HG03565 (cell line): ENCODE measurements around the gene CACNA1C.

Source experiments
- ATAC-seq: cut with Tn5 transposase; IDR thresholded peaks from one replicate; pipeline ENCODE4 v1.9.1; 2021; ENCODE audit warnings: mild to moderate bottlenecking, moderate library complexity; ENCODE audit not compliant: unreplicated experiment

CACNA1C gene

GRCh38 chr12:2422591-2422990 lies 369.8 kb downstream of the CACNA1C start:
- no peak for ATAC-seq

GRCh38 chr12:2429032-2429431 lies 376.2 kb downstream of the CACNA1C start:
- no peak for ATAC-seq

- ATAC-seq = no peak
Observed at GRCh38 chr12:2431810-2432209, 379.0 kb downstream of the CACNA1C start.

GRCh38 chr12:2432856-2433255 lies 380.1 kb downstream of the CACNA1C start:
- no peak for ATAC-seq

GRCh38 chr12:2435511-2435910 lies 382.7 kb downstream of the CACNA1C start:
- no peak for ATAC-seq

- no peak for ATAC-seq
Observed at GRCh38 chr12:2439332-2440100, 386.7 kb downstream of the CACNA1C start.

- no peak for ATAC-seq
Observed at GRCh38 chr12:2443776-2444175, 391.0 kb downstream of the CACNA1C start.

GRCh38 chr12:2445968-2446367 lies 393.2 kb downstream of the CACNA1C start:
- ATAC-seq = no peak

- no peak for ATAC-seq
Observed at GRCh38 chr12:2447861-2448260, 395.1 kb downstream of the CACNA1C start.

- ATAC-seq = no peak
Observed at GRCh38 chr12:2449586-2449985, 396.8 kb downstream of the CACNA1C start.

- no peak for ATAC-seq
Observed at GRCh38 chr12:2450553-2450952, 397.8 kb downstream of the CACNA1C start.

- no peak for ATAC-seq
Observed at GRCh38 chr12:2451025-2451424, 398.2 kb downstream of the CACNA1C start.

GRCh38 chr12:2451497-2451896 lies 398.7 kb downstream of the CACNA1C start:
- ATAC-seq = no peak

GRCh38 chr12:2453076-2453760 lies 400.4 kb downstream of the CACNA1C start:
- ATAC-seq = no peak

- no peak for ATAC-seq
Observed at GRCh38 chr12:2453761-2454090, 400.9 kb downstream of the CACNA1C start.

GRCh38 chr12:2454601-2455177 lies 401.9 kb downstream of the CACNA1C start:
- ATAC-seq = no peak

GRCh38 chr12:2455410-2455809 lies 402.6 kb downstream of the CACNA1C start:
- no peak for ATAC-seq

GRCh38 chr12:2456122-2456812 lies 403.5 kb downstream of the CACNA1C start:
- ATAC-seq = no peak

- ATAC-seq = no peak
Observed at GRCh38 chr12:2456813-2457186, 404.0 kb downstream of the CACNA1C start.

GRCh38 chr12:2457215-2457932 lies 404.6 kb downstream of the CACNA1C start:
- ATAC-seq = no peak

- ATAC-seq = no peak
Observed at GRCh38 chr12:2457933-2458414, 405.2 kb downstream of the CACNA1C start.
